HEK293 (cell line): Measurements from ENCODE around the gene PSMC3.

Experiments
- CTCF ChIP-seq: fragments of 450-650 bp; formaldehyde crosslinking; IDR thresholded peaks from 2 replicates; pipeline ENCODE4 v1.5.1; 2016; ENCODE audit warnings: missing biosample characterization, missing genetic modification characterization
- HOXC10 ChIP-seq: sonication (generic); formaldehyde crosslinking; IDR thresholded peaks from 2 replicates; pipeline ENCODE4 v1.8.1; 2023; ENCODE audit warnings: mild to moderate bottlenecking, missing genetic modification reagents
- MEIS1 ChIP-seq: sonication (generic); formaldehyde crosslinking; IDR thresholded peaks from 2 replicates; pipeline ENCODE4 v1.8.1; 2022; ENCODE audit warnings: missing genetic modification reagents, mild to moderate bottlenecking, borderline replicate concordance
- SETDB1 ChIP-seq: IDR thresholded peaks from one replicate; pipeline ENCODE4 v1.6.1; 2017; ENCODE audit warnings: mild to moderate bottlenecking, low read length, moderate library complexity, mixed read lengths; ENCODE audit not compliant: insufficient read length
- YY1 ChIP-seq: fragments of 450-650 bp; formaldehyde crosslinking; IDR thresholded peaks from 2 replicates; pipeline ENCODE4 v1.5.1; 2018; ENCODE audit warnings: missing biosample characterization, missing genetic modification characterization
- ZBTB1 ChIP-seq: fragments of 450-650 bp; formaldehyde crosslinking; IDR thresholded peaks from 2 replicates; pipeline ENCODE4 v1.5.1; 2016; ENCODE audit warnings: missing biosample characterization, missing genetic modification characterization
- ZNF274 ChIP-seq, 2 experiments: fragments of 200-500 bp in 1 of 2; fragments of 450-650 bp in 1 of 2; sonication (Bioruptor generic) in 1 of 2; formaldehyde crosslinking in 1 of 2; IDR thresholded peaks; 2 replicates each; pipeline versions ENCODE4 v1.5.1 to v1.6.1; 2014 to 2016; ENCODE audit warnings: borderline replicate concordance in 1 of 2, inconsistent platforms in 1 of 2, low read length in 1 of 2, missing biosample characterization in 1 of 2, missing genetic modification characterization in 1 of 2
- ZNF701 ChIP-seq: fragments of 450-650 bp; formaldehyde crosslinking; IDR thresholded peaks from 2 replicates; pipeline ENCODE4 v1.5.1; 2016; ENCODE audit warnings: missing biosample characterization, missing genetic modification characterization
- ZSCAN16 ChIP-seq: fragments of 450-650 bp; formaldehyde crosslinking; IDR thresholded peaks from 2 replicates; pipeline ENCODE4 v1.5.1; 2016; ENCODE audit warnings: missing biosample characterization, missing genetic modification characterization
- TF ChIP-seq, protein P1 (sequence below): fragments of 450-650 bp; formaldehyde crosslinking; IDR thresholded peaks from 2 replicates; pipeline ENCODE4 v1.5.1; 2016; ENCODE audit warnings: missing biosample characterization, missing genetic modification characterization

DNA sequence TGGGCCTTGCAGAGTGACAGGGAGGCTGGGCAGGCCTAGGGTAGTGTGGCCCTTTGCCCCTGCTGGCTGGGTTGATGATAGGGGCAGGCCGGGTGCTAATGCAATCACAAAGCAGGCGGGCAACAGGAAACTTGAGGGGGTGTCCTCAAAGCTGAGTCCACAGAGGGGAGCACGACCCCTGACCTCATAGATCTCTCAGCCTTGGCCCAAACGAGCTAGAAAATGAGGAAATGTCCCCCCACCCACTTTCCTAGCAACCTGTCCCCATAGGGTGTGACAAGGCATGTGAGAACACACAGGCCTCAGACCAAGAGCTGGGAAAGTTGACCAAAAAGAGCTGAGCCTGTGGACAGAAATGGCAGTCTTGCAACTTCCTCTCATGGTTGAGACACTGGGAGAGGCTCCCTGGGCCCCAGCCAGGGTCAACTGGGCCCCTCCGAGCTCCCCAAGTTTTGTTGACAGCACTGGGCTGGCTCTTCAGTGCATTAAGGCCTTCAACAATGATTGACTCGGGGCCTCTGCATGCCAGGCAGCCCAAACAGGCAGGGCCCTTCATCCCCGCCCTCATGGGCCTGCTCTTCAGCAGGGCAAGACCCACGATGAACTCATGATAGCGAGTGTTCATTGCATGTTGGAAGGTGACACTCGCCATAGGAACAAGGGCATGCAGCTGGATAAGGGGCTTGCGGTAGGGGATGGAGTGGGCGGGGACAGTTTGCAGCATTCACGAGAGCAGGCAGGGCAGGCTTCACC is 38.1 kb downstream of the PSMC3 start:
- TF ChIP-seq SETDB1, result no peak
- no peak for TF ChIP-seq YY1 (tag by site-specific recombination)
- no peak for TF ChIP-seq ZNF701 (tag by site-specific recombination)
- no peak for TF ChIP-seq ZNF274 (IDR thresholded peaks at IDR 0.05; ENCODE audit: low read length)
- TF ChIP-seq ZNF274 (tag by site-specific recombination; IDR thresholded peaks at IDR 0.05; ENCODE audit: borderline replicate concordance), result no peak
- no peak for TF ChIP-seq ZSCAN16 (tag by site-specific recombination)
- no peak for TF ChIP-seq CTCF (tag by site-specific recombination)
- no peak for TF ChIP-seq HOXC10 (CRISPR knock-in tag)
- no peak for TF ChIP-seq ZBTB1 (tag by site-specific recombination)
- TF ChIP-seq, protein P1, sequence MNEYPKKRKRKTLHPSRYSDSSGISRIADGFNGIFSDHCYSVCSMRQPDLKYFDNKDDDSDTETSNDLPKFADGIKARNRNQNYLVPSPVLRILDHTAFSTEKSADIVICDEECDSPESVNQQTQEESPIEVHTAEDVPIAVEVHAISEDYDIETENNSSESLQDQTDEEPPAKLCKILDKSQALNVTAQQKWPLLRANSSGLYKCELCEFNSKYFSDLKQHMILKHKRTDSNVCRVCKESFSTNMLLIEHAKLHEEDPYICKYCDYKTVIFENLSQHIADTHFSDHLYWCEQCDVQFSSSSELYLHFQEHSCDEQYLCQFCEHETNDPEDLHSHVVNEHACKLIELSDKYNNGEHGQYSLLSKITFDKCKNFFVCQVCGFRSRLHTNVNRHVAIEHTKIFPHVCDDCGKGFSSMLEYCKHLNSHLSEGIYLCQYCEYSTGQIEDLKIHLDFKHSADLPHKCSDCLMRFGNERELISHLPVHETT (tag by site-specific recombination), result no peak
- no peak for TF ChIP-seq MEIS1 (CRISPR knock-in tag)
